GM12865 (cell line): ENCODE measurements around the gene KSR1.
A peak's percentile ranks its signal among the peaks of the same experiment; 100 is the strongest.
"Not testable (repeated sequence)": the region's sequence is repeated elsewhere in the genome, so short reads cannot be mapped to it uniquely, and the experiment has no call there.

Experiments used
- DNase-seq: peaks from one replicate; pipeline ENCODE4 v3.0.0; 2010; ENCODE audit warnings: low read depth
- H3K4me3 ChIP-seq: 2 replicates; pipeline ENCODE4 v1.5.1; 2011; ENCODE audit warnings: mild to moderate bottlenecking, low read depth, low read length, control low read depth
- TF ChIP-seq, protein P1 (sequence below): IDR thresholded peaks from 2 replicates; pipeline ENCODE4 v1.5.1; 2011; ENCODE audit warnings: low read length, control low read depth, low read depth, inconsistent platforms; ENCODE audit not compliant: insufficient read depth; ENCODE audit errors: missing control alignments

Gene KSR1

GRCh38 chr17:27460196-27460725 lies 4.0 kb downstream of the KSR1 start:
- TF ChIP-seq, protein P1, sequence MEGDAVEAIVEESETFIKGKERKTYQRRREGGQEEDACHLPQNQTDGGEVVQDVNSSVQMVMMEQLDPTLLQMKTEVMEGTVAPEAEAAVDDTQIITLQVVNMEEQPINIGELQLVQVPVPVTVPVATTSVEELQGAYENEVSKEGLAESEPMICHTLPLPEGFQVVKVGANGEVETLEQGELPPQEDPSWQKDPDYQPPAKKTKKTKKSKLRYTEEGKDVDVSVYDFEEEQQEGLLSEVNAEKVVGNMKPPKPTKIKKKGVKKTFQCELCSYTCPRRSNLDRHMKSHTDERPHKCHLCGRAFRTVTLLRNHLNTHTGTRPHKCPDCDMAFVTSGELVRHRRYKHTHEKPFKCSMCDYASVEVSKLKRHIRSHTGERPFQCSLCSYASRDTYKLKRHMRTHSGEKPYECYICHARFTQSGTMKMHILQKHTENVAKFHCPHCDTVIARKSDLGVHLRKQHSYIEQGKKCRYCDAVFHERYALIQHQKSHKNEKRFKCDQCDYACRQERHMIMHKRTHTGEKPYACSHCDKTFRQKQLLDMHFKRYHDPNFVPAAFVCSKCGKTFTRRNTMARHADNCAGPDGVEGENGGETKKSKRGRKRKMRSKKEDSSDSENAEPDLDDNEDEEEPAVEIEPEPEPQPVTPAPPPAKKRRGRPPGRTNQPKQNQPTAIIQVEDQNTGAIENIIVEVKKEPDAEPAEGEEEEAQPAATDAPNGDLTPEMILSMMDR = no peak
- H3K4me3 ChIP-seq = no peak overlapping the region

DNA sequence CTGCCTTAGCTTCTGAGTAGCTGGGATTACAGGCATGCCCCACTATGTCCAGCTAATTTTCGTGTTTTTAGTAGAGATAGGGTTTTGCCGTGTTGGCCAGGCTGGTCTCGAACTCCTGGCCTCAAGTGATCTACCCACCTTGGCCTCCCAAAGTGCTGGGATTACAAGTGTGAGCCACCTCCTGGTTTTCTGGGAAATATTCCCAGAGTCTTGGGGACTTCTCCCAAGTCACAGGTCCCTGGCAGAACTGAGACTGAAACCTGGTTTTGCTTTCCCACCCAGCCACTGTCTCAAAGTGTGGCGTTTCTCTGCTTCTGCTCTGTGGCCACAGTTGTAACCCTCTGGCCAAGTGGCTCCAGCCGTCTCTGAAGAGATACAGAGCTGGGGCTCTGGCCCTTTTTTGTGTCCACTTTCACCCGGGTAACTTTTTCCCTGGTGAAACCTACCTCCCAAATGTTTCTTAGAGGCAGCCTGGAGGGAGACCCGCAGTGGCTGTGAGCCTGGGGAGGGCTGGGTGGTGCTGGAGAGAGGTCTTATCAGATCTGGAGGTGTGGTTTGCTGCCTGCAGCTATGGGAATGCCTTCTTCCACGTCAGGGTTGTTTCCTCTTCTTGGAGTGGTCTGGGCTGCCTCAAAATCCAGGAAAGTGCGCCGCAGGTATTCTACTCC lies 5.1 kb downstream of the KSR1 start:
- DNase-seq = no peak
- no peak overlapping the region for H3K4me3 ChIP-seq
- TF ChIP-seq, protein P1 = no peak

More at GRCh38 chr17:27460196-27460725, 4.0 kb downstream of the KSR1 start:
- DNase-seq = no peak

- TF ChIP-seq, protein P1 = no peak
- no peak for DNase-seq
- no peak overlapping the region for H3K4me3 ChIP-seq
Measured at GRCh38 chr17:27462149-27462548, 5.9 kb downstream of the KSR1 start.

GRCh38 chr17:27462714-27463113 lies 6.5 kb downstream of the KSR1 start:
- DNase-seq = no peak
- TF ChIP-seq, protein P1 = no peak
- H3K4me3 ChIP-seq = no peak overlapping the region

DNA sequence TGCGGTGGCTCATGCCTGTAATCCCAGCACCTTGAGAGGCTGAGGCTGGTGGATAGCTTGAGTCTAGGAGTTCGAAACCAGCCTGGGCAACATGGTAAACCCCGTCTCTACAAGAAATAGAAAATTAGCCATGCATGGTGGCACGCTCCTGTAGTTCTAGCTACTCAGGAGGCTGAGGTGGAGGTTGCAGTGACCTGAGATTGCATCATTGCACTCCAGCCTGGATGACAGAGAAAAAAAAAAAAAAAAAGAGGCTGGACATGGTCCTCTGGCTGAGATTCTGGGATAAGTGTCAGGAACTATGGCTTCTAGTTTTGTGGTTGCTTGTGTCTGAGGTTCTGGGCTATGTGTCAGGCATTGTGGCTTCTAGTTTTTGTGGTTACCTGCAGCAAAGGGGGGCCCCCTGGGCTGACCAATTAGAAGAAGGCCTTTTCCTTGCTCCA lies 7.0 kb downstream of the KSR1 start:
- DNase-seq = peak; percentile 74
- TF ChIP-seq, protein P1 = no peak
- H3K4me3 ChIP-seq = no peak overlapping the region

- not testable (repeated sequence) for DNase-seq, H3K4me3 ChIP-seq
Measured at GRCh38 chr17:27464019-27464418, 7.8 kb downstream of the KSR1 start.

GRCh38 chr17:27464431-27464830 lies 8.2 kb downstream of the KSR1 start:
- H3K4me3 ChIP-seq = no peak overlapping the region
- TF ChIP-seq, protein P1 = no peak
- no peak for DNase-seq

- not testable (repeated sequence) for DNase-seq, H3K4me3 ChIP-seq
Measured at GRCh38 chr17:27465875-27466274, 9.6 kb downstream of the KSR1 start.
